Prostate gland (tissue), 2 donors: ENCODE results near the gene NCR2.

Source experiments
- CTCF ChIP-seq, 4 experiments: fragments of 200-600 bp in 2 of 4; fragments of 450-650 bp in 2 of 4; sonication (generic) in 2 of 4; IDR thresholded peaks; 1 replicate in 3 of 4; 2 replicates in 1 of 4; pipeline ENCODE4 v1.5.1; 2016 to 2019; ENCODE audit warnings: antibody characterized with exemption in 4 of 4, mild to moderate bottlenecking in 2 of 4, moderate library complexity in 2 of 4
- POLR2A ChIP-seq: fragments of 450-650 bp; IDR thresholded peaks from one replicate; pipeline ENCODE4 v1.6.1; 2016; ENCODE audit warnings: antibody characterized with exemption, mild to moderate bottlenecking
- POLR2AphosphoS5 ChIP-seq: sonication (generic); formaldehyde crosslinking; IDR thresholded peaks from one replicate; pipeline ENCODE4 v1.6.1; 2017; ENCODE audit warnings: antibody characterized with exemption

GRCh38 chr6:41288030-41288753 is 47.2 kb upstream of the NCR2 start:
- TF ChIP-seq CTCF (IDR thresholded peaks at IDR 0.05): no peak
- TF ChIP-seq POLR2AphosphoS5: no peak
- no peak for TF ChIP-seq POLR2A
